GM12865 (cell line): ENCODE measurements around the gene SLC25A48.

Experiments
- DNase-seq: peaks from one replicate; pipeline ENCODE4 v3.0.0; 2010; ENCODE audit warnings: low read depth
- H3K4me3 ChIP-seq: 2 replicates; pipeline ENCODE4 v1.5.1; 2011; ENCODE audit warnings: mild to moderate bottlenecking, low read depth, low read length, control low read depth
- CTCF ChIP-seq: IDR thresholded peaks from 2 replicates; pipeline ENCODE4 v1.5.1; 2011; ENCODE audit warnings: low read length, control low read depth, low read depth, inconsistent platforms; ENCODE audit not compliant: insufficient read depth; ENCODE audit errors: missing control alignments

The SLC25A48 gene

GRCh38 chr5:135930949-135931295 is 96.5 kb downstream of the SLC25A48 start:
- H3K4me3 ChIP-seq: no peak overlapping the region
- no peak for TF ChIP-seq CTCF
- DNase-seq: no peak

GRCh38 chr5:135934939-135935338 is 100.5 kb downstream of the SLC25A48 start:
- DNase-seq: no peak
- no peak overlapping the region for H3K4me3 ChIP-seq
- no peak for TF ChIP-seq CTCF

- no peak for DNase-seq
- TF ChIP-seq CTCF: no peak
- H3K4me3 ChIP-seq: no peak overlapping the region
Measured at GRCh38 chr5:135937245-135937911, 102.9 kb downstream of the SLC25A48 start.
